H54 (cell line): ENCODE results near the gene ALPI.
"Not testable (repeated sequence)": the region's sequence is repeated elsewhere in the genome, so short reads cannot be mapped to it uniquely, and the experiment has no call there.

Experiments used
- DNase-seq: peaks from one replicate; pipeline ENCODE4 v3.0.0; 2011; ENCODE audit warnings: low spot score, mixed read lengths; ENCODE audit not compliant: insufficient read length
- FAIRE-seq: peaks from 3 replicates; lab custom pipeline; 2011; peaks lifted over from hg19 to GRCh38; lab: Jason Lieb, UNC
- POLR2A ChIP-seq: IDR thresholded peaks from 2 replicates; pipeline ENCODE4 v1.6.1; 2011; ENCODE audit warnings: low read depth, mild to moderate bottlenecking, low read length

The ALPI gene

DNA sequence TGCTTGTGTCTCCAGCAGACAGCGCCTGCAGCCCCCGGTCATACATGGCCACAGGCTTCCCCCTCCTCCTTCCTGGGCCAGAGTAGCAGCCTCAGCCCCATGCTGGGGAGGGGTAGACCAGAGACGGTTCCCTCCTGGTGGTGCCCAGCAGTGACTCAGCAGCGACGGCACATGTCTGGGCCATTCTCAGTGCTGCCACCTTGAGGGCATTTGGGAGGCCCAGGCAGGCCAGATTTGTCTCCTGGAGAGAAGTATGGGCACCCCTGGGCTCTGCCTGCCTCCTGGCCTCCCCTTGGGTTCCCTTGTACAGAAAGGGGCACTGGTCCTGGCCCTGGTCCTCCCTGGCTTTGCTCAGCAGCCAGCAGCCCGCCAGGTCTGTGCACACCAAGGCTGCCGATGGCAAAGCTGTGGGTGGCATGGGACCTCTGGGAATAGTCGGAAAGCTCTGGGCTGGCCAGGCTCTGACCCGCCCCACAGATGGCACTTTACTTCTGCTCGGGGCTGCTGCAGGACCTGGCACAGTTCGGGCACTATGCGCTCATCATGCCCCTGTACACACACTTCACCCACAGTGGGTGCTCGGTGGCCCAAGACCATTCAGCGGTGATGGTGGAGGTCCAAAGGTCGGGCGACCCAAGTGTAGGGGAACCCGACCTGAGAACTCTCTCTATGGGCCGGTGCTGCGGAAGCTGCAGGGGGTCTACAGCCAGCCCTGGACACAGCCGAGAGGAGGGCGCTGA lies 11.4 kb upstream of the ALPI start:
- no peak for FAIRE-seq

GRCh38 chr2:232445149-232445885 lies 10.6 kb upstream of the ALPI start:
- FAIRE-seq, DNase-seq: not testable (repeated sequence)

More for the DNA sequence above, 11.4 kb upstream of the ALPI start:
- DNase-seq: peak; percentile 86
- TF ChIP-seq POLR2A: no peak

GRCh38 chr2:232446266-232446777 lies 9.6 kb upstream of the ALPI start:
- not testable (repeated sequence) for FAIRE-seq, DNase-seq

- FAIRE-seq (no peak), DNase-seq (no peak)
- no peak for TF ChIP-seq POLR2A
Measured at GRCh38 chr2:232447091-232447620, 8.8 kb upstream of the ALPI start.

GRCh38 chr2:232447638-232448303 lies 8.2 kb upstream of the ALPI start:
- FAIRE-seq: no peak
- no peak for TF ChIP-seq POLR2A
- DNase-seq: no peak

GRCh38 chr2:232448304-232448690 lies 7.7 kb upstream of the ALPI start:
- FAIRE-seq (no peak), DNase-seq (no peak)
- TF ChIP-seq POLR2A: no peak

DNA sequence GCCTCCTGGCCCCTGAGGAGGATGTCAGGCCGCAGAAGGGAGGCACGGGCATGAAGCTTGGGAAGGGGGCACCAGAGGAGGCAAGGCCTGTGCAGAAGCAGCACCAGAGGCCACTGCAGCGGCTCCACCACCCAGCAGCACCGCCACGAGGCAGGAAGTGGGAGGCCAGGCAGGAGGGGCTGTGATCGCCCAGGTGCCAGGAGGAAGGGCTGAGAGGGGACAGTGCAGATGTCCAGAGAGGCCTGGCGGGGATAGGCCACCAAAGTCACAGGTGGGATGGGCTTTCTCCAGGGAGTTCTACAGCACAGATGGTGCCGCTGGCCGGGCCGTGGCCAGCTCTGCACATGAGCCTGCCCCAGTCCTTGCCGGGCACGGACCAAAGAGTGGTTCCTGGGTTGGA lies 6.0 kb upstream of the ALPI start:
- TF ChIP-seq POLR2A: no peak
- no peak for FAIRE-seq
- no peak for DNase-seq

GRCh38 chr2:232451645-232452044 lies 4.3 kb upstream of the ALPI start:
- not testable (repeated sequence) for FAIRE-seq, DNase-seq

- FAIRE-seq (no peak), DNase-seq (no peak)
- no peak for TF ChIP-seq POLR2A
Measured at GRCh38 chr2:232454630-232455029, 1.3 kb upstream of the ALPI start.

DNA sequence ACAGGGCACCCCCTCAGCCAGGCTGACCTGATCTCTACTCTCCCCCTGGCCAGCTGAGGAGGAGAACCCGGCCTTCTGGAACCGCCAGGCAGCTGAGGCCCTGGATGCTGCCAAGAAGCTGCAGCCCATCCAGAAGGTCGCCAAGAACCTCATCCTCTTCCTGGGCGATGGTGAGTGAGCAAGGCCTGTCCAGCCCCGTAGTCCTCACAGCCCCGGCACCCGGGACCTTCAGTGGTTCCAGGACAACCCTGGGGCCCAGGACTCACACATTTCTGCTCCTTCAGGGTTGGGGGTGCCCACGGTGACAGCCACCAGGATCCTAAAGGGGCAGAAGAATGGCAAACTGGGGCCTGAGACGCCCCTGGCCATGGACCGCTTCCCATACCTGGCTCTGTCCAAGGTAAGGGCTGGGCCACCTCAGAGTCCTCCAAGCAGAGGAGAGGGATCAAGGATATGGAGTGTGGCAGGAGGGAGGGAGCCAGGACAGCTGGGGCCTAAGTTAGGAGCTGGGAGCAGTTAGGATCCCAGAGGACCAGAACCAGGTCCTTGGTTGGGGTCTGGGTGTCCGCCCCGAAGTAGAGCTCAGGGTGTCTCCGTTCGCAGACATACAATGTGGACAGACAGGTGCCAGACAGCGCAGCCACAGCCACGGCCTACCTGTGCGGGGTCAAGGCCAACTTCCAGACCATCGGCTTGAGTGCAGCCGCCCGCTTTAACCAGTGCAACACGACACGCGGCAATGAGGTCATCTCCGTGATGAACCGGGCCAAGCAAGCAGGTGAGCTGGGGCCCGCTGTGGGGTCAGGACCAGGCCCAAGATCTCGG lies 555 bp downstream of the ALPI start:
- no peak for TF ChIP-seq POLR2A
- no peak for DNase-seq
- FAIRE-seq: no peak

DNA sequence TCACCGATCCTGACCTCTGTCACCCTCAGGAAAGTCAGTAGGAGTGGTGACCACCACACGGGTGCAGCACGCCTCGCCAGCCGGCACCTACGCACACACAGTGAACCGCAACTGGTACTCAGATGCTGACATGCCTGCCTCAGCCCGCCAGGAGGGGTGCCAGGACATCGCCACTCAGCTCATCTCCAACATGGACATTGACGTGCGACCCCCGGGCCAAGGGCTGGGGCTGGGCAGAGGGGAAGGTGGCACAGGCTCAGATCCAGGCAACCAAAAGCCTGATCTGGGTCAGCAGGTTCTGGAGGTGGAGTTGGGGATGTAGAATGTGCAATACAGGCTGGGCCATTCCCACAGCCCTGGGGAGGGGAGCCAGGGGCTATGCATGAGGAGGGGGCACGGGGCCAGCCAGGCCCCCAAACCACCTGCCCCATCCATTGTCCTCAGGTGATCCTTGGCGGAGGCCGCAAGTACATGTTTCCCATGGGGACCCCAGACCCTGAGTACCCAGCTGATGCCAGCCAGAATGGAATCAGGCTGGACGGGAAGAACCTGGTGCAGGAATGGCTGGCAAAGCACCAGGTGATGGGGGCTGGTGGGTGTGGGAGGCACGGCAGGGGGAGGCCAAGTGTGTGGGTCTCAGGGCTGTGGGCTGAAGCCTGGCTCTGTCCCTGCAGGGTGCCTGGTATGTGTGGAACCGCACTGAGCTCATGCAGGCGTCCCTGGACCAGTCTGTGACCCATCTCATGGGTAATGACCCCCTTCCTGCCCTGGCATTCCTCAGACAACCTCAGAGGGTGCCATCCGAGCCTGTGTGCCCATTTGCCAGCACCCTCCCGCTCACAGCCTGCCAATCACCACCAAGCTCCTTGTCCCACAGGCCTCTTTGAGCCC lies 1.4 kb downstream of the ALPI start:
- TF ChIP-seq POLR2A: no peak
- FAIRE-seq (no peak), DNase-seq (no peak)

GRCh38 chr2:232458051-232458660 lies 2.2 kb downstream of the ALPI start:
- FAIRE-seq (no peak), DNase-seq (no peak)
- TF ChIP-seq POLR2A: no peak
